ENCODE data around the gene VARS2. TPM values are rescaled to one million over a fixed set of nuclear protein-coding genes. Genes with fewer than 3 reads are reported as not detected.

Gene VARS2
- polyA plus RNA-seq, 1 donor (not counting 4 experiments of a cell fraction or from before 2014, with no cell fraction given): 13.8 TPM

- Histone ChIP-seq H3K4me3 (ENCODE audit: control insufficient read depth in 2 of 3, extremely low read depth in 1 of 3, insufficient read depth in 2 of 3, low read depth in 1 of 3, low read length in 3 of 3) (no peak overlapping the region), H3K79me2 (ENCODE audit: control insufficient read depth, insufficient read depth, low read length) (peaks cover 82% of the 10 kb centered on the region), H3K9me1 (ENCODE audit: control insufficient read depth, extremely low read depth, insufficient read depth, low read length) (peaks cover 8% of the 10 kb centered on the region), H3K36me3 (ENCODE audit: control insufficient read depth in 2 of 2, extremely low read depth in 1 of 2, insufficient read depth in 2 of 2, low read length in 2 of 2) (peaks cover 44 to 45% of the 10 kb centered on the region in 2 experiments), H3K9me3 (ENCODE audit: control insufficient read depth, low read depth, low read length) (no peaks in the 10 kb centered on the region), H3K27me3 (ENCODE audit: control insufficient read depth, extremely low read depth, insufficient read depth, low read length) (no peaks in the 10 kb centered on the region), H4K20me1 (ENCODE audit: control insufficient read depth, extremely low read depth, insufficient read depth, low read length) (peaks cover 30% of the 10 kb centered on the region), H3K4me1 (ENCODE audit: control insufficient read depth, extremely low read depth, insufficient read depth, low read length) (peaks cover 55% of the 10 kb centered on the region), H3K27ac (ENCODE audit: control insufficient read depth, insufficient read depth, low read length) (peak overlapping the region; percentile 25), H2AFZ (ENCODE audit: control insufficient read depth, low read length) (no peak overlapping the region), H3K9ac (ENCODE audit: control insufficient read depth, extremely low read depth, insufficient read depth, low read length) (no peak overlapping the region), H3K4me2 (ENCODE audit: control insufficient read depth, extremely low read depth, insufficient read depth, low read depth, low read length) (no peak overlapping the region)
- TF ChIP-seq EZH2 (IDR thresholded peaks at IDR 0.05; ENCODE audit: low read length): no peak
- no peak for TF ChIP-seq CTCF (optimal IDR thresholded peaks at IDR 0.05 in 1 of 3, IDR thresholded peaks at IDR 0.05 in 1 of 3, conservative IDR thresholded peaks at IDR 0.05 in 1 of 3; ENCODE audit: extremely low read depth in 1 of 3, insufficient read depth in 2 of 3, low read length in 3 of 3)
- FAIRE-seq: no peak
- dilution Hi-C loops (cut with MboI; ENCODE audit: extremely low pct_ligation_motif_present, low sequenced_read_pairs): no loop called here
- no peak for DNase-seq (ENCODE audit: low read depth, low spot score)
Measured at GRCh38 chr6:30888816-30889495, 25.1 kb upstream of the VARS2 start.

- H3K9me1 ChIP-seq (ENCODE audit: control insufficient read depth, extremely low read depth, insufficient read depth, low read length): peaks cover 8% of the 10 kb centered on the region
- no peak for DNase-seq (ENCODE audit: low read depth, low spot score)
- H3K27me3 ChIP-seq (ENCODE audit: control insufficient read depth, extremely low read depth, insufficient read depth, low read length): no peaks in the 10 kb centered on the region
- no peak overlapping the region for H3K4me3 ChIP-seq (ENCODE audit: control insufficient read depth in 2 of 3, extremely low read depth in 1 of 3, insufficient read depth in 2 of 3, low read depth in 1 of 3, low read length in 3 of 3)
- peak overlapping the region; percentile 22 for H3K27ac ChIP-seq (ENCODE audit: control insufficient read depth, insufficient read depth, low read length)
- dilution Hi-C loops (cut with MboI; ENCODE audit: extremely low pct_ligation_motif_present, low sequenced_read_pairs): no loop called here
- H4K20me1 ChIP-seq (ENCODE audit: control insufficient read depth, extremely low read depth, insufficient read depth, low read length): peaks cover 30% of the 10 kb centered on the region
- H3K79me2 ChIP-seq (ENCODE audit: control insufficient read depth, insufficient read depth, low read length): peaks cover 87% of the 10 kb centered on the region
- peaks cover 55% of the 10 kb centered on the region for H3K4me1 ChIP-seq (ENCODE audit: control insufficient read depth, extremely low read depth, insufficient read depth, low read length)
- TF ChIP-seq EZH2 (IDR thresholded peaks at IDR 0.05; ENCODE audit: low read length): no peak
- TF ChIP-seq CTCF (optimal IDR thresholded peaks at IDR 0.05 in 1 of 3, IDR thresholded peaks at IDR 0.05 in 1 of 3, conservative IDR thresholded peaks at IDR 0.05 in 1 of 3; ENCODE audit: extremely low read depth in 1 of 3, insufficient read depth in 2 of 3, low read length in 3 of 3): no peak
- H3K9ac ChIP-seq (ENCODE audit: control insufficient read depth, extremely low read depth, insufficient read depth, low read length): no peak overlapping the region
- no peak for FAIRE-seq
- no peak overlapping the region for H3K4me2 ChIP-seq (ENCODE audit: control insufficient read depth, extremely low read depth, insufficient read depth, low read depth, low read length)
- H3K9me3 ChIP-seq (ENCODE audit: control insufficient read depth, low read depth, low read length): no peaks in the 10 kb centered on the region
- peaks cover 47 to 49% of the 10 kb centered on the region in 2 experiments for H3K36me3 ChIP-seq (ENCODE audit: control insufficient read depth in 2 of 2, extremely low read depth in 1 of 2, insufficient read depth in 2 of 2, low read length in 2 of 2)
- H2AFZ ChIP-seq (ENCODE audit: control insufficient read depth, low read length): no peak overlapping the region
Measured at GRCh38 chr6:30889496-30889885, 24.5 kb upstream of the VARS2 start.

All from keratinocyte (primary cell).